Inflammatory macrophage treated with lipopolysaccharide for 1 hour (primary cell): ENCODE data around the gene CCDC178.
"Not testable (repeated sequence)": the region's sequence is repeated elsewhere in the genome, so short reads cannot be mapped to it uniquely, and the experiment has no call there.

Experiments used
- DNase-seq, 2 donors: peaks; one replicate each; pipeline ENCODE4 v3.0.0-alpha.2; 2020 to 2022

The CCDC178 gene, protein sequence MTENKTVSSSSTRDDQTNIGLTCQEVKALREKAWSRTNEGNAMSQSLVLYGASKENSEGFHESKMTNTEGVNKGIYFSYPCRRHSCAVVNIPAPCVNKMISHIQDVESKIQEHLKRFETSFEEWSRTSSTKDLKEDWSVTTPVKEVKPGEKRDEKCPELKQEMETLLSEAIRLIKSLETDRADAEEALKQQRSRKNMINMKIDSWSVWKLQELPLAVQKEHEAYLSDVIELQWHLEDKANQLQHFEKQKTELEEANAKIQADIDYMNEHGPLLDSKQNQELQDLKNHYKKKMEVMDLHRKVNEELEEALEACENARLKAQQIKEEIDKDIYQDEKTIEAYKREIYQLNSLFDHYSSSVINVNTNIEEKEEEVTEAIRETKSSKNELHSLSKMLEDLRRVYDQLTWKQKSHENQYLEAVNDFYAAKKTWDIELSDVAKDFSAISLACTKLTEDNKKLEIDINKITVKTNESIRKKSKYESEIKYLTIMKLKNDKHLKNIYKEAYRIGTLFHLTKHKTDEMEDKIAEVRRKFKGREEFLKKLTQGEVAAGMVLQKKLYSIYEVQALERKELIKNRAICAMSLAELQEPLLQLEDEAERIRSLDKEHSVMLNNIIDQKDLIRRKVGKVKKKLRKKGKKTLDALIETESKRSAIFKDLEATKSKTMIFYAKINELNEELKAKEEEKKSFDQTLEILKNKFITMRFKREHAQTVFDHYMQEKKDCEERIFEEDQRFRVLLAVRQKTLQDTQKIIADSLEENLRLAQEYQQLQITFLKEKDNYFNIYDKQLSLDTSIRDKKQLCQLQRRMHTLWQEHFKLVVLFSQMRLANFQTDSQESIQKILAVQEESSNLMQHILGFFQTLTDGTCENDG

DNA sequence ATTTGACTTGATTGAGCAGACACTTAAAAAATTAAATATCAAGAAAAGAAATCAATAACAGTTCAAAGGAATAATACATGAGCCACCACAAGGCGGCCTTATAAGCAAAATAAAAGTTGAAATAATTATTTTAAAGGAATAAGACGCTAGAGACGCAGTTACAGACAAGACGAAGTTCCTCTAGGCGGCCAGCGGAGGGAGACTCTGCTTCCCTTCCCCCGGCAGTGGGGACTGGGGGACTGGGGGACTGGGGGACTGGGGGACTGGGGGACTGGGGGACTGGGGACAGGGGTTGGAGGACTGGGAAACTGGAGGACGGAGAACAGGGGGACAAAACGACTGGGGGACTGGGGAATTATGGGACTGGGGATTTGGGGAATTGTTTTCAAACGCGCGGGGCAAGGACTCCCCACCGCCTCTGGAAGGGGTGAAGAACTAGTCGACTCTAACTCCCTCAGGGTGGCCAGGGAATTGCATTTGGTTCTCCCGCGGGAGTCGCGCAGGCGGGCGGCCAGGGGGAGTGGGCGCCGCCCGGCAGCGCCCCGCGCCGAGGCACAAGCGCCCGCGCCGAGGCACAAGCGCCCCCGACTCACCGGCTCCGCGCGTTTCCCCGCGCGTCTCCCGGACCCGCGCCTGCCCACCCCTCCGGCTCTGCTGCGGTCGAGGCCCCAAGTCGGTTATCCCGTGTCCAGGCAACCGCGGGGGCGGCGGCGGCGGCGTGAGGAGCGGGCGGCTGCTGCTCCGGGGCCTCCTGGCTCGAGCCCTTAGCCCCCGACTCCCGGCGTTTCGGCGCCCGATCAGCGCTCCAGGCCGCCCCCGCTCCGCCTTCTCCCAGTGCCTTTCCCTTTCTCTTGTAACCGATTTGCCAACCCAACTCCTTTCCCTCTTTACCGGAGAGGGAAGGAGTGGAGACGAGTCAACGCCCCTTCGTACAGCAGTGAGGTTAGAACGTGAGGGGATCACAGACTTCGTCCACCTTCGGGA, at the start of gene CCDC178:
TSS of gene CCDC178 (minus strand) at position 662 of the 984 bp plus-strand sequence. CDS start 28,633 bp downstream, outside the sequence.
- DNase-seq: no peak

DNA sequence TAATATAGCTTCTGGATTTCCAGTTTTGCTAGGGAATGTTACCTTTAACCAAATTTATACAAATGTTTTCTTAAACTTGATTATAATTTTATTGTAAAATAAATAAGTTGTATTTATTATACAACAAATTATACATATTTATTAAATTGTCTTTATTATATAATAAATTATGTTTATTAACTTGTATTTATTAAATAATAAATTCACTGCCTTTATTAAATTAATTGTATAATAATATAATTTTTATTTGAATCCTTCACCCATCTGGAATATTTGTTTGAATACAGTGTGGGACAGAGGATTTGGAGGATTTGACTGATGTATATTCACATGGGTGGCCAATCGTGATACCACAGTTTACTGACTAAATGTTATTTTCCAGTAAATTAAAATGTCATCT, 43.4 kb upstream of the CCDC178 start:
- no peak for DNase-seq

DNA sequence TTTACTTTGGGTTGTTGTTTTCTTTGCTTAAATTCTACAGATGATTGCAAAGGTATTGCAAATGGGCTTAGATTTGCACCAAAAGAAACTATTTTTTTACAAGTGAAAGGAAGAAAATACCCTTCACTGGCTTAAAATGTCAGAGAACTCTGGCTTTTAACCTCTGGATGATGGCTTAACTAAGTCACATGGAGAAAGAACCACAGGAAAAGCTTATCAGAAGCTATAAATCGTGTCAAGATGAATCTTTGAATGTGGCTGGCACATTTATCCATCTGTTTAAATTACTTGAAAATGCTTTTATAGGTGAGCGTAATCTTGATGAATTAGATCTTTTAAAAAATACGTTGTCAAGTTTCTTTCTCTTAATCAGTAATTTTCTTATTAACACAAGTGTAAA, 32.0 kb upstream of the CCDC178 start:
- no peak for DNase-seq

- no peak for DNase-seq
These were observed 29.7 kb upstream of the CCDC178 start for GRCh38 chr18:33470216-33470615.

- DNase-seq: no peak
These were observed 29.2 kb upstream of the CCDC178 start for GRCh38 chr18:33469699-33470098.

- no peak for DNase-seq
These were observed 27.0 kb upstream of the CCDC178 start for GRCh38 chr18:33467531-33467930.

GRCh38 chr18:33466822-33467221, 26.3 kb upstream of the CCDC178 start:
- DNase-seq: no peak

DNA sequence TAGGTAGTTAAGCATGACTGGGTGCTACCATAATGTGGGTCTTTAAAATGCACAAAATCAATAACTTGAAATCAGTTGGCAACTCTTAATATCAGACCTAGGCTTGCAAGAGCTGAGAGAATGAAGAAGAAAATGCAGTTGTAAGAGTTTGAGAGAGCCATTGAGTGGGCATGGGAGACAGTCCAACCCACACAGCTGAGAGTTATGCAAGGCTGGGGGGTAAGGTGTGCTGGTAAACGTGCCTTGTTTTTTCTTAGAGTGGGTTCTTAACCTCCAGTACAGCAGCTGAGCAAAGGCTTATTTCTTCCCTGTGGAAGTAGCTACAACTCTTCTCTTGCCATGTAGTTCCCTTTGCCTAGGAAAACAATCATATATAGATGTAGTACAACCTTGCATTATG, 20.2 kb upstream of the CCDC178 start:
- DNase-seq: no peak

DNA sequence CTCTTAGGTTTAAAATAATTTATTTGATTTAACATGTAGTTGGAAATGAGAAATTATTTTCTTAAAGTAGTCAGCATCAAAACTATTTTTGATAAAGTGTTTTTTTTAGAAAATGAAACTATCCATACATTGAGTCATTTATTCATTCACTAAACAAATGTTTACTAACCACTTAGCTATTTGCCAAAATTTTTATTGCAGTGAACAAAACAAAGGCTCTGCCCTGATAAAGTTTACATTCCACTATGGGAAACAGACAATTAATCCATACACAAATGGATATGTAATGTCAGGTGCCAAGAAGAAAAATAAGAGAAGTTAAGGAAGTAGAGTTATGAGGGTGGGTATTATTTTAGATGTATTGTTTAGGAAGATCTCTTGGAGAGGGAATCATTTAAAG, 19.1 kb upstream of the CCDC178 start:
- no peak for DNase-seq

DNA sequence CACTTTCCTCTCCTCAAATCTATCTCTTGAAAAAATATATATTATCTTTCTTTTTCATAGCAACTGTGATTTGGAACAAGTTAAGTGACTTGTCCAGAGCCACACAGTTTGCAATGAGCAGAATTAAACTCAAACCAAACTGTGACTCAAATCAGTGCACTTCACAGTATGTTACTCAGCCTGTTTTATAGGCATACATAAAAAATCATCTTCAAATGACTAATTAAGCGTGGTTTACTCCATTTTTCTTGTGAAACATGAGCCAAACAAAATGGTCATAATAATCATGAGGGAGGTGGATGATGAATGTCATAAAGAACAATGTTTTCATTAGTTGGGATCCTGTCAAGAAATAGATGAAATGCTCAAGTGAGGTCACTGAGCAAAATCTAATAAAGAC, 6.1 kb upstream of the CCDC178 start:
- no peak for DNase-seq

- DNase-seq: no peak
These were observed 4.2 kb upstream of the CCDC178 start for GRCh38 chr18:33444709-33445108.

DNA sequence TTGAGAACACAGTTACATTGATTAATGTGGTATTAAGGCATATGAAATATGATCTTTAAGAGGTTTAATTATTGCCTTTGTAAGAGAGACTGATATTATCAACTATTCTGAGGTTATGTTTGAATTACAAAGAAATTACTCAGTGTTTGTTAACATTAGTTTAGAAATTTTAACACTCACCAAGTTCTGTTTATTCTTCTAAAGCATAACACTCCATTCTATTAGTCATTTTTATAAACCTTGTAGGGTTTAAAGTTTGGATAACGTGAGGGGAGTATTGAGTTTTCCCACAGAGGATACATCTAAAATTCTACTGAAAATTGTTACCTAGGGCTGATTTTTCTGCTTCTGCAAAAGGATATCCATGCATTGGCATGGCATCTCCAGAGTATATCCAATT, 7.7 kb downstream of the CCDC178 start:
- DNase-seq: no peak

DNA sequence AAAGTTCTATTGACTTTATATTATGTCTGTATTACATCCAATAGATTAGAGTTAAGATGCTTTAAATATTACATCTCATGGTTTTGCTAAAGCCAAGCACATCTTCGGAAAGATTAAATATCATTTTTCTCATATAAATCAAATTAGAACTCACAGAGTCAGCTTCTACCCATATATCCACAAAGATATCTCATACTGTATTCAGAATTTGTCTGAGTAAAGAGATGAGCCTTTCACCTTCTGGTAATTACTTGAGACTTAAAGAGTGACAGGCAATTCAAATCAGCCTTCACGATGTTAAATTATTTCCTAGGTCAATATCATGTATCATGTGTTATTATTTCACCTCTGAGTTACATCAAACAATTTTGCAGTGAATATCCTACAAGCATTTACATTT, 13.0 kb downstream of the CCDC178 start:
- DNase-seq: no peak

DNA sequence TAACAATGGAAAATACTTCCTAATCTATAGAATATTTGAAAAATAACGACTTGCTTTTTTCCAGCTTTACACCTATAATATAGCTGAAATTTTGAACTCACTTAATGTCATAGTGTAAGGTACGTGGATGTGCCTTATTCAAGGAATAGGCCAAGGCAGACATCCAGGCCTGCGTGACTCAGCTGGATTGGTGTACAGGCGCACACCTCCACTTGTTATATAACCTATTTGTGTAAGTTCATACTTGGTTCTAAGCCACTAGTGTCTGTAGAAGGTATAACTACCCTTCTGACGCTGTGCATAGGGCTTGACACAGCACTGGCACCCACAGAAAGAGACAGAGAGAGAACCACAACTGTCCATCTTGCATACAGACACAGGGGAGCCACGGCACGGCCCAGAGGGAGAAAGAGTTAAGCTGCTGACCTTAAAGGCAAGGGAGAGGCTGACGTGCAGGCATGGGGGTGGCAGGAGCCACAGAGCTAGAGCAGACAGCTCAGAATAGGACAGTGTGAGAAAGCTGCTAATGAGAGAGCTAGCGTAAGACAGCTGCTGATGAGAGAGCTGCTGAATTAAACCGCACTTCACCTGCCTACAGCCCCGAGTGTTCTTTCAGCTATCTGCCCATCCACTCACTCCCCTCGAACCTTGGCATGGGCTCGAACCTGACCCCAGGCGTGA, 16.1 kb downstream of the CCDC178 start:
- no peak for DNase-seq

DNA sequence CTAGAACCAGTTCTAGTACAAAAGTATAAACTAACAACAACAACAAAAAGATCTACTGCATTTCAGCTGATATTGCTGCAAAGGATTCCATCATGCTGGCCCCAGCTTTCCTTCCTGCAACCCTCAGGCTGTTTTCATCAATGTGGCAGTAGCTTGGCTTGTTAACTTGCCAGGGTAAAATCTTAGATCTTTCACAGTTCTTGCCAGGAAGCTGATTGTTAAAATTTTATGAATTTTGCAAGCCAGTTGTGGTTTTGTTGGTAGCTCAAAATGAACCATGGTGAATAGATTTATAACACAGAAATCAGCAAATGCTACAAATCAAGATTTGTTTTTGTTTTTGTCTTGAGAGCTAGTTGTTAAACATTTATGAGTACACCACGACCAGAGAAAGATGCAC, 19.3 kb downstream of the CCDC178 start:
- no peak for DNase-seq

GRCh38 chr18:33404244-33404873, 36.2 kb downstream of the CCDC178 start:
- DNase-seq: no peak

- DNase-seq: not testable (repeated sequence)
These were observed 41.6 kb downstream of the CCDC178 start for GRCh38 chr18:33398939-33399338.

DNA sequence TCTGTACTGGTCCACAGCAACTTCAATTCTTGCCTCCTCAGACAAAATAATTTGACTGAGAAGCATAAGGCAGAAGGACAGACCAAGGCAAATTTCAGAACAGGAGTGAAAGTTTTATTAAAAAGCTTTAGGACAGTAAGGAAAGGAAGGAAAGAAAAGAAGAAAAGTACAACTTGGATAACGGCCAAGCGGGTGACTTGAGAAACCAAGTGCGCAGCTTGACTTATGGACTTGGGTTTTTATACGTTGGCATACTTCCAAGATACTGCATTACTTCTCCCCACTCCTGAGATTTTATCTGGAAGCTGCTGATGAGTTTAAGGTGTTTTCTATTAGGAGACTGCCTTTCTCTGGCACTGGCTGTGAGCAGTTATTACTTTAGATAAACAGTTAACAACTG, 64.7 kb downstream of the CCDC178 start:
- no peak for DNase-seq

GRCh38 chr18:33372442-33372841, 68.1 kb downstream of the CCDC178 start:
- no peak for DNase-seq

DNA sequence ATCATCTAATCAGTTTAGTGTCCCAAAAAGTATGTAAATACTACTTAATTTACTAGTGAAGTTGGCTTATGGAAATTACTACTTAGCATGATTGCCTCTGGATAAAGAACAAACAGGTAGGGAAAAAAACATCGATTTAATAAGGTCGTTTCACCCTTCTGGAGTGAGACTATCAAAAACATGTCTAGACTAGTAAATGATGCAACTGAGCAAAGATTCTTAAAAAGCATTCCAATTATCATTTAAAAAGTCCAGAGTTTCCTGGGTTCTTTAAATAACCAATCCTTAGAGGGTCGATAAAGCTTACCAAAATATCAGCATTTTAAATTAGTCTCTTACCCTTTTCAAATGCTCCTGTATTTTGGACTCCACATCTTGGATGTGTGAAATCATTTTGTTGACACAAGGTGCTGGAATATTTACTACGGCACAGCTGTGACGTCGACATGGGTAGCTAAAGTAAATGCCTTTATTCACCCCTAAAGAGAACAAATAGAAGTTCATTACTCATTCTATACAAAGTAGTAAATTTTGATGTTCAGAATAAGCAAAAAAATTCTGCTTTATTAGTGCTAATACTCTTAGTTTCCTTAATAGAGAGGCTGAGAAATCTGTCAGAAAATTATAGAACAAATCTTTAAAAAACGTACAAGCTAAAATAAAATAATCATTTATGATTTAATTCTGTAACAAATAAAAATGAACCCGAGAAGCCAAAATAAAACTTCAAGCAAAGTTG, 70.6 kb downstream of the CCDC178 start:
- DNase-seq: no peak

GRCh38 chr18:33356735-33357134, 83.8 kb downstream of the CCDC178 start:
- DNase-seq: no peak
